OCI-LY7 (cell line): ENCODE data around the gene CWC27. TPM values are rescaled to one million over a fixed set of nuclear protein-coding genes. Genes with fewer than 3 reads are reported as not detected.

Experiments
- BruUV-seq: library from RNA; stranded (reverse); fragments of 400-500 nt; replicated peaks from 2 replicates; lab custom pipeline; 2021; lab: Mats Ljungman, UMichigan
- CTCF ChIA-PET: fragments of 300-600 bp; sonication (Branson Sonifier 250); formaldehyde crosslinking; loops from one replicate; lab custom pipeline; 2022; ENCODE audit warnings: antibody characterized with exemption; ENCODE audit not compliant: unreplicated experiment; lab: Charles Lee
- POLR2A ChIA-PET: fragments of 300-600 bp; sonication (Branson Sonifier 250); formaldehyde crosslinking; loops from one replicate; lab custom pipeline; 2022; ENCODE audit warnings: antibody characterized with exemption; lab: Charles Lee
- DNase-seq: peaks from one replicate; pipeline ENCODE4 v3.0.0-alpha.2; 2015; ENCODE audit warnings: low spot score
- H2AFZ ChIP-seq: fragments of 200-600 bp; sonication (generic), shearing (Covaris generic); 2 replicates; pipeline ENCODE4 v1.6.1; 2014; ENCODE audit warnings: mild to moderate bottlenecking, antibody characterized with exemption, low read length, moderate library complexity
- H3K27ac ChIP-seq: fragments of 200-600 bp; sonication (generic); 2 replicates; pipeline ENCODE4 v1.5.1; 2014; ENCODE audit warnings: mixed run types, low read depth, mild to moderate bottlenecking, moderate library complexity, low read length, inconsistent platforms; ENCODE audit not compliant: poor library complexity, severe bottlenecking
- H3K36me3 ChIP-seq: fragments of 200-600 bp; sonication (generic); 2 replicates; pipeline ENCODE4 v1.6.1; 2014; ENCODE audit warnings: mild to moderate bottlenecking, antibody characterized with exemption, low read length, moderate library complexity, mixed read lengths; ENCODE audit not compliant: insufficient read depth
- H3K4me1 ChIP-seq: fragments of 200-600 bp; sonication (generic); 2 replicates; pipeline ENCODE4 v1.5.1; 2014; ENCODE audit warnings: mild to moderate bottlenecking, low read length; ENCODE audit not compliant: insufficient read depth, poor library complexity, severe bottlenecking
- H3K4me2 ChIP-seq: fragments of 200-600 bp; sonication (generic); 2 replicates; pipeline ENCODE4 v1.6.1; 2014; ENCODE audit warnings: mild to moderate bottlenecking, low read length
- H3K4me3 ChIP-seq: fragments of 200-600 bp; sonication (generic); 2 replicates; pipeline ENCODE4 v1.5.1; 2014; ENCODE audit warnings: mild to moderate bottlenecking, low read depth, low read length; ENCODE audit not compliant: poor library complexity, severe bottlenecking
- H3K79me2 ChIP-seq: fragments of 200-600 bp; sonication (generic); 2 replicates; pipeline ENCODE4 v1.6.1; 2016; ENCODE audit warnings: low read depth, mild to moderate bottlenecking, low read length, moderate library complexity, mixed read lengths; ENCODE audit not compliant: insufficient read depth
- H3K9me2 ChIP-seq: fragments of 200-600 bp; sonication (generic); 2 replicates; pipeline ENCODE4 v1.6.1; 2016; ENCODE audit warnings: mild to moderate bottlenecking, low read length, mixed read lengths; ENCODE audit not compliant: insufficient read depth
- H3K9me3 ChIP-seq: fragments of 200-600 bp; sonication (generic); 2 replicates; pipeline ENCODE4 v1.6.1; 2014; ENCODE audit warnings: mild to moderate bottlenecking, mixed run types, low read length, mixed read lengths
- H4K20me1 ChIP-seq: fragments of 200-600 bp; sonication (generic); 2 replicates; pipeline ENCODE4 v1.6.1; 2014; ENCODE audit warnings: mild to moderate bottlenecking, antibody characterized with exemption, low read length, moderate library complexity, mixed read lengths; ENCODE audit not compliant: insufficient read depth
- EZH2phosphoT487 ChIP-seq: fragments of 200-600 bp; sonication (generic); IDR thresholded peaks from 2 replicates; pipeline ENCODE4 v1.6.1; 2018; ENCODE audit warnings: low read depth, borderline replicate concordance, mild to moderate bottlenecking, mixed run types, antibody characterized with exemption, low read length, moderate library complexity, mixed read lengths
- intact Hi-C: fragments of 100-400 bp; cut with micrococcal nuclease; formaldehyde crosslinking; loops from one replicate; pipeline ENCODE4 v1.10.0; 2022; ENCODE audit not compliant: unreplicated experiment
- total RNA-seq, 2 experiments: library from RNA; depleted of rRNA in 1 of 2; stranded (reverse); fragments of >200 nt in 1 of 2; shearing (Covaris generic) in 1 of 2; gene quantifications; 2 replicates each; pipeline ENCODE4 v1.2.3, GENCODE V29; 2014 to 2022
- TF ChIP-seq, protein P1 (sequence below): fragments of 200-600 bp; sonication (generic); conservative IDR thresholded peaks from 2 replicates; pipeline ENCODE4 v1.5.1; 2014; ENCODE audit warnings: mild to moderate bottlenecking, antibody characterized with exemption, low read length, moderate library complexity, mixed read lengths

Gene CWC27
- total RNA-seq, 2 experiments from 2014 or later = 15.4 to 33.1 TPM

DNA sequence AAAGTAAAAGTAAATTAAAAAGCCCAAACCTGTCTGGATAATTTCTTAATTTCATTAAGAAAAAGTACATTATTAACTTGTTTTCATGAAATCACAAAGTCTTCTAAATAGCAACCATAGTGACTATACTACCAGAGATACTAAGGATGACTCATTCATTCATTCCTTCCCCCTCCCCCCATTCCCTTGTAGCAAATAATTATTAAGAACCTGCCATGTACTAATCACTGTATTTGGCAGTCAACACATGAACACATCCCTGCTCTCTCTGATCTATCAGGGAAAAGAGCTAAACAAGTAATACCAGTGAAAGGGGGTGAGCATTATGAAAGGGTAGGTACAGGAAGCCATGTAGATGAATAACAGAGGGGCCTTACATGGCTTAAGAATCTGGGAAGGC, 203.9 kb downstream of the CWC27 start:
- H3K4me1 ChIP-seq = peaks cover 5% of the 10 kb centered on the region
- H3K4me3 ChIP-seq = no peak overlapping the region
- no TSS peak for BruUV-seq
- H3K36me3 ChIP-seq = peaks cover 16% of the 10 kb centered on the region
- H3K9me3 ChIP-seq = no peaks in the 10 kb centered on the region
- H3K9me2 ChIP-seq = no peaks in the 10 kb centered on the region
- no peak for TF ChIP-seq EZH2phosphoT487
- TF ChIP-seq, protein P1, sequence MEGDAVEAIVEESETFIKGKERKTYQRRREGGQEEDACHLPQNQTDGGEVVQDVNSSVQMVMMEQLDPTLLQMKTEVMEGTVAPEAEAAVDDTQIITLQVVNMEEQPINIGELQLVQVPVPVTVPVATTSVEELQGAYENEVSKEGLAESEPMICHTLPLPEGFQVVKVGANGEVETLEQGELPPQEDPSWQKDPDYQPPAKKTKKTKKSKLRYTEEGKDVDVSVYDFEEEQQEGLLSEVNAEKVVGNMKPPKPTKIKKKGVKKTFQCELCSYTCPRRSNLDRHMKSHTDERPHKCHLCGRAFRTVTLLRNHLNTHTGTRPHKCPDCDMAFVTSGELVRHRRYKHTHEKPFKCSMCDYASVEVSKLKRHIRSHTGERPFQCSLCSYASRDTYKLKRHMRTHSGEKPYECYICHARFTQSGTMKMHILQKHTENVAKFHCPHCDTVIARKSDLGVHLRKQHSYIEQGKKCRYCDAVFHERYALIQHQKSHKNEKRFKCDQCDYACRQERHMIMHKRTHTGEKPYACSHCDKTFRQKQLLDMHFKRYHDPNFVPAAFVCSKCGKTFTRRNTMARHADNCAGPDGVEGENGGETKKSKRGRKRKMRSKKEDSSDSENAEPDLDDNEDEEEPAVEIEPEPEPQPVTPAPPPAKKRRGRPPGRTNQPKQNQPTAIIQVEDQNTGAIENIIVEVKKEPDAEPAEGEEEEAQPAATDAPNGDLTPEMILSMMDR = no peak
- H3K79me2 ChIP-seq = no peaks in the 10 kb centered on the region
- no peak overlapping the region for H2AFZ ChIP-seq
- ChIA-PET POLR2A (no interaction called here), CTCF (no interaction called here)
- intact Hi-C loops = loop anchor here (5.0 kb wide), 2 partner anchors 130 to 510 kb away; partner anchors contain the start of gene ADAMTS6
- no peak overlapping the region for H3K27ac ChIP-seq
- H4K20me1 ChIP-seq = no peaks in the 10 kb centered on the region
- no peak overlapping the region for H3K4me2 ChIP-seq
- DNase-seq = no peak

DNA sequence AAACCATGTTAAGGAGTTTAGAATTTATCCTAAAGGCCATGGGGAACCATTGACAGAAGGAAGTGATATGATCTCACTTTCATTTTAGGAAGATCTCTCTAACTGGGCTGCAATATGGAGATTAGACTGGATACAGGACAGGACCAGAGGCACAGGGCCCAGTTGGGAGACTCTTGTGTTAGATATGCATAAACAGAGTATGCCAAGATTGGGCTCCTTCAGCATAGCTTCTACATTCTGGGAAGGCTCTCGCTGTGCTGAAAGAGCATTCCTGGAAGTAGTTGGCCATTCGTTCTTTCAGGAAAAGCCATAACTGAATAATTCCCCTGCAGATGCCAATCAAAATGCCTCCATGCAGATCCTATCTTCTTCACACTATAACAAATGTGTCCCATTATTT, 204.5 kb downstream of the CWC27 start:
- POLR2A ChIA-PET = interaction anchor here (0.7 kb wide), 1 partner anchor 91 kb away, joined by 3 read pairs; no protein-coding TSS in a partner anchor
- DNase-seq = no peak
- H3K9me2 ChIP-seq = no peaks in the 10 kb centered on the region
- TF ChIP-seq, protein P1 = no peak
- TF ChIP-seq EZH2phosphoT487 = no peak
- H3K4me1 ChIP-seq = peaks cover 5% of the 10 kb centered on the region
- intact Hi-C loops = loop anchor here (5.0 kb wide), 2 partner anchors 129 to 509 kb away; partner anchors contain the start of gene ADAMTS6
- H3K27ac ChIP-seq = no peak overlapping the region
- H3K79me2 ChIP-seq = no peaks in the 10 kb centered on the region
- BruUV-seq = no TSS peak
- no peak overlapping the region for H2AFZ ChIP-seq
- H3K36me3 ChIP-seq = peaks cover 16% of the 10 kb centered on the region
- H3K4me3 ChIP-seq = no peak overlapping the region
- CTCF ChIA-PET = no interaction called here
- H3K9me3 ChIP-seq = no peaks in the 10 kb centered on the region
- no peak overlapping the region for H3K4me2 ChIP-seq
- H4K20me1 ChIP-seq = no peaks in the 10 kb centered on the region

DNA sequence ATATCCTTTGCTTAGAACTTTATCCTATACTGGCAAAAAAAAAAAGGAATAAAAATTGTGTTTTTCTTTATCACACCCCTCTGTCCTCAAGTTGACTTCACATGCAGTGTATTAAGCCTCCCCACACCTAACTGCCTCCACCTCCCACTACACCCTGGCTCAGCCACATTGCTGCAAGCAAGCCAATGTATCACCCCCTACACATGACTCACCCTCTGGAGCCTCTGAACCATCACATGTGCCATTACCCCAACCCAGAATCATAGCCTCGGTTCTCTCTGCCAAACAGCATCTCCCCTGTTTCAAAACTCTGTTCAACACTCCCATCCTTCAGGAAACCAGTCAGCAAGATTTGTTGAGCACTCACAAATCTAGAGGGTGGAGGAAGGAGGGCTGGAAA, 209.0 kb downstream of the CWC27 start:
- H2AFZ ChIP-seq = no peak overlapping the region
- H3K79me2 ChIP-seq = no peaks in the 10 kb centered on the region
- ChIA-PET CTCF (no interaction called here), POLR2A (no interaction called here)
- no peaks in the 10 kb centered on the region for H3K9me3 ChIP-seq
- peaks cover 16% of the 10 kb centered on the region for H3K36me3 ChIP-seq
- H3K4me2 ChIP-seq = no peak overlapping the region
- no peaks in the 10 kb centered on the region for H4K20me1 ChIP-seq
- TF ChIP-seq EZH2phosphoT487 = no peak
- TF ChIP-seq, protein P1 = no peak
- no TSS peak for BruUV-seq
- intact Hi-C loops = no loop called here
- H3K4me3 ChIP-seq = no peak overlapping the region
- DNase-seq = no peak
- H3K9me2 ChIP-seq = no peaks in the 10 kb centered on the region
- H3K27ac ChIP-seq = no peak overlapping the region
- no peaks in the 10 kb centered on the region for H3K4me1 ChIP-seq
